ENCODE measurements around the gene PRSS3.
A peak's percentile ranks its signal among the peaks of the same experiment; 100 is the strongest.
"Not testable (repeated sequence)": the region's sequence is repeated elsewhere in the genome, so short reads cannot be mapped to it uniquely, and the experiment has no call there.

The PRSS3 gene

GRCh38 chr9:33823801-33824200, 28.4 kb downstream of the PRSS3 start:
- H3K4me1 ChIP-seq (ENCODE audit: low read depth, poor library complexity, severe bottlenecking): peaks cover 44% of the 10 kb centered on the region
- no peak overlapping the region for H3K4me3 ChIP-seq (IDR thresholded peaks at IDR 0.05; ENCODE audit: insufficient read depth, low read depth, low read length)
- H3K9ac ChIP-seq: no peak overlapping the region
- no peak overlapping the region; the same call in 1 of the 2 replicates for H3K27ac ChIP-seq
- peaks cover 5% of the 10 kb centered on the region; the same call in 1 of the 2 replicates for H4K20me1 ChIP-seq (ENCODE audit: insufficient read depth)
- no peak overlapping the region for H2AFZ ChIP-seq (ENCODE audit: low read depth)
- no peaks in the 10 kb centered on the region for H3K36me3 ChIP-seq (ENCODE audit: insufficient read depth)
- peak overlapping the region; percentile 38; the same call in 1 of the 2 replicates for H3K4me2 ChIP-seq
- peaks cover 95% of the 10 kb centered on the region for H3K79me2 ChIP-seq (ENCODE audit: insufficient read depth, low read depth)
- H3K27me3 ChIP-seq (ENCODE audit: insufficient read depth, low read depth): no peaks in the 10 kb centered on the region
- TF ChIP-seq CTCF (conservative IDR thresholded peaks at IDR 0.05; ENCODE audit: low read depth, low read length): no peak

- H3K4me2 ChIP-seq; H3K36me3 ChIP-seq (ENCODE audit: insufficient read depth): not testable (repeated sequence)
Observed at GRCh38 chr9:33827285-33827684, 31.9 kb downstream of the PRSS3 start.

GRCh38 chr9:33829641-33830230, 34.4 kb downstream of the PRSS3 start:
- not testable (repeated sequence) for H3K4me1 ChIP-seq (ENCODE audit: low read depth, poor library complexity, severe bottlenecking); H2AFZ ChIP-seq (ENCODE audit: low read depth); H3K36me3 ChIP-seq (ENCODE audit: insufficient read depth); H3K4me3 ChIP-seq (IDR thresholded peaks at IDR 0.05; ENCODE audit: insufficient read depth, low read depth, low read length); H3K9ac ChIP-seq; H3K27ac ChIP-seq; H4K20me1 ChIP-seq (ENCODE audit: insufficient read depth); H3K27me3 ChIP-seq (ENCODE audit: insufficient read depth, low read depth); H3K4me2 ChIP-seq
- peaks cover 92% of the 10 kb centered on the region for H3K79me2 ChIP-seq (ENCODE audit: insufficient read depth, low read depth)

More at GRCh38 chr9:33827285-33827684, 31.9 kb downstream of the PRSS3 start:
- H2AFZ ChIP-seq (ENCODE audit: low read depth); H3K27ac ChIP-seq; H3K4me3 ChIP-seq (IDR thresholded peaks at IDR 0.05; ENCODE audit: insufficient read depth, low read depth, low read length); H4K20me1 ChIP-seq (ENCODE audit: insufficient read depth); H3K9ac ChIP-seq; H3K27me3 ChIP-seq (ENCODE audit: insufficient read depth, low read depth): not testable (repeated sequence)
- peaks cover 17% of the 10 kb centered on the region for H3K4me1 ChIP-seq (ENCODE audit: low read depth, poor library complexity, severe bottlenecking)
- peaks cover 94% of the 10 kb centered on the region for H3K79me2 ChIP-seq (ENCODE audit: insufficient read depth, low read depth)

GRCh38 chr9:33835625-33836260, 40.4 kb downstream of the PRSS3 start:
- peaks cover 14% of the 10 kb centered on the region for H4K20me1 ChIP-seq (ENCODE audit: insufficient read depth)
- no peak overlapping the region for H3K4me3 ChIP-seq (IDR thresholded peaks at IDR 0.05; ENCODE audit: insufficient read depth, low read depth, low read length)
- peaks cover 95% of the 10 kb centered on the region for H3K79me2 ChIP-seq (ENCODE audit: insufficient read depth, low read depth)
- H3K9ac ChIP-seq: no peak overlapping the region
- TF ChIP-seq CTCF (conservative IDR thresholded peaks at IDR 0.05; ENCODE audit: low read depth, low read length): no peak
- no peak overlapping the region for H3K27ac ChIP-seq
- no peak overlapping the region for H3K4me2 ChIP-seq
- no peak overlapping the region for H2AFZ ChIP-seq (ENCODE audit: low read depth)
- no peaks in the 10 kb centered on the region for H3K36me3 ChIP-seq (ENCODE audit: insufficient read depth)
- no peaks in the 10 kb centered on the region for H3K27me3 ChIP-seq (ENCODE audit: insufficient read depth, low read depth)
- peaks cover 29% of the 10 kb centered on the region for H3K4me1 ChIP-seq (ENCODE audit: low read depth, poor library complexity, severe bottlenecking)

GRCh38 chr9:33836261-33836660, 40.9 kb downstream of the PRSS3 start:
- not testable (repeated sequence) for H3K27ac ChIP-seq; H3K9ac ChIP-seq; H2AFZ ChIP-seq (ENCODE audit: low read depth); H3K4me3 ChIP-seq (IDR thresholded peaks at IDR 0.05; ENCODE audit: insufficient read depth, low read depth, low read length); H3K36me3 ChIP-seq (ENCODE audit: insufficient read depth); H3K4me2 ChIP-seq; H3K27me3 ChIP-seq (ENCODE audit: insufficient read depth, low read depth)
- Histone ChIP-seq H4K20me1 (ENCODE audit: insufficient read depth) (peaks cover 14% of the 10 kb centered on the region), H3K79me2 (ENCODE audit: insufficient read depth, low read depth) (peaks cover 95% of the 10 kb centered on the region), H3K4me1 (ENCODE audit: low read depth, poor library complexity, severe bottlenecking) (peaks cover 29% of the 10 kb centered on the region)

GRCh38 chr9:33837138-33837537, 41.8 kb downstream of the PRSS3 start:
- no peak overlapping the region for H3K4me2 ChIP-seq
- H3K36me3 ChIP-seq (ENCODE audit: insufficient read depth): no peaks in the 10 kb centered on the region
- no peak overlapping the region for H3K9ac ChIP-seq
- H2AFZ ChIP-seq (ENCODE audit: low read depth): no peak overlapping the region
- peaks cover 14% of the 10 kb centered on the region for H4K20me1 ChIP-seq (ENCODE audit: insufficient read depth)
- H3K27me3 ChIP-seq (ENCODE audit: insufficient read depth, low read depth): no peaks in the 10 kb centered on the region
- no peak overlapping the region for H3K27ac ChIP-seq
- no peak for TF ChIP-seq CTCF (conservative IDR thresholded peaks at IDR 0.05; ENCODE audit: low read depth, low read length)
- H3K4me1 ChIP-seq (ENCODE audit: low read depth, poor library complexity, severe bottlenecking): peaks cover 31% of the 10 kb centered on the region
- H3K4me3 ChIP-seq (IDR thresholded peaks at IDR 0.05; ENCODE audit: insufficient read depth, low read depth, low read length): no peak overlapping the region
- peaks cover 95% of the 10 kb centered on the region for H3K79me2 ChIP-seq (ENCODE audit: insufficient read depth, low read depth)

Measured in KMS-11 (cell line).